ENCODE measurements around the gene ABLIM2.

Gene ABLIM2

GRCh38 chr4:8070736-8071718 is 87.6 kb downstream of the ABLIM2 start:
- DNase-seq (ENCODE audit: low read depth) = no peak

- no peak for DNase-seq (ENCODE audit: low read depth)
Measured at GRCh38 chr4:8069102-8069752, 89.4 kb downstream of the ABLIM2 start.

GRCh38 chr4:8067945-8068896 is 90.4 kb downstream of the ABLIM2 start:
- no peak for DNase-seq (ENCODE audit: low read depth)

- DNase-seq (ENCODE audit: low read depth) = no peak
Measured at GRCh38 chr4:8067274-8067936, 91.2 kb downstream of the ABLIM2 start.

- DNase-seq (ENCODE audit: low read depth) = no peak
Measured at GRCh38 chr4:8066336-8066931, 92.2 kb downstream of the ABLIM2 start.

GRCh38 chr4:8063974-8064563 is 94.5 kb downstream of the ABLIM2 start:
- DNase-seq (ENCODE audit: low read depth) = no peak

- no peak for DNase-seq (ENCODE audit: low read depth)
Measured at GRCh38 chr4:8061573-8061972, 97.0 kb downstream of the ABLIM2 start.

GRCh38 chr4:8061145-8061544 is 97.5 kb downstream of the ABLIM2 start:
- DNase-seq (ENCODE audit: low read depth) = no peak

GRCh38 chr4:8060632-8061031 is 98.0 kb downstream of the ABLIM2 start:
- no peak for DNase-seq (ENCODE audit: low read depth)

GRCh38 chr4:8058031-8058479 is 100.6 kb downstream of the ABLIM2 start:
- no peak for DNase-seq (ENCODE audit: low read depth)

GRCh38 chr4:8055206-8055605 is 103.4 kb downstream of the ABLIM2 start:
- DNase-seq (ENCODE audit: low read depth) = no peak

- no peak for DNase-seq (ENCODE audit: low read depth)
Measured at GRCh38 chr4:8053688-8054449, 104.7 kb downstream of the ABLIM2 start.

GRCh38 chr4:8052160-8052691 is 106.4 kb downstream of the ABLIM2 start:
- DNase-seq (ENCODE audit: low read depth) = no peak

GRCh38 chr4:8051644-8052043 is 107.0 kb downstream of the ABLIM2 start:
- DNase-seq (ENCODE audit: low read depth) = no peak

- no peak for DNase-seq (ENCODE audit: low read depth)
Measured at GRCh38 chr4:8050555-8051206, 107.9 kb downstream of the ABLIM2 start.

- DNase-seq (ENCODE audit: low read depth) = no peak
Measured at GRCh38 chr4:8050180-8050554, 108.4 kb downstream of the ABLIM2 start.

GRCh38 chr4:8048856-8049676 is 109.5 kb downstream of the ABLIM2 start:
- DNase-seq (ENCODE audit: low read depth) = no peak
